ENCODE data around the gene VPS13A.

Gene VPS13A

DNA sequence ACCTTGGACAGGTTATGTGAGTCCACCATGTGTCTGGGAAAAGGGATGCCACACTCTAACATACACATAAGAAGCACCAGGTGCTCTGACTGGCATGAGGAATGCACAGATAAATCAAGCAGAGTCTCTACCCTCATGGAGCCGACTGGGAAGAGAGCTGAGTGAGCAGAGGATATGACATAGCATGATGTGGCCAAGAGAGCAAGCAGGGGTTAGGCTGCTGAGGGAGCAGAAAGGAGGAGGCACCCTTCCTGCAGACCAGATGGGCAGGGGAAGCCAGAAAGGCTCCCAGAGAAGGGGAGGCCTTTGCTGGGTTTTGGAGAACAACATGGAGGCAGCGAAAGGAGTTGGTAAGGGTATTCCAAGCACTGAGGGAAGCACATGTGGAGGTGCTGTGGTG is 247.7 kb downstream of the VPS13A start:
- TF ChIP-seq, protein P1, sequence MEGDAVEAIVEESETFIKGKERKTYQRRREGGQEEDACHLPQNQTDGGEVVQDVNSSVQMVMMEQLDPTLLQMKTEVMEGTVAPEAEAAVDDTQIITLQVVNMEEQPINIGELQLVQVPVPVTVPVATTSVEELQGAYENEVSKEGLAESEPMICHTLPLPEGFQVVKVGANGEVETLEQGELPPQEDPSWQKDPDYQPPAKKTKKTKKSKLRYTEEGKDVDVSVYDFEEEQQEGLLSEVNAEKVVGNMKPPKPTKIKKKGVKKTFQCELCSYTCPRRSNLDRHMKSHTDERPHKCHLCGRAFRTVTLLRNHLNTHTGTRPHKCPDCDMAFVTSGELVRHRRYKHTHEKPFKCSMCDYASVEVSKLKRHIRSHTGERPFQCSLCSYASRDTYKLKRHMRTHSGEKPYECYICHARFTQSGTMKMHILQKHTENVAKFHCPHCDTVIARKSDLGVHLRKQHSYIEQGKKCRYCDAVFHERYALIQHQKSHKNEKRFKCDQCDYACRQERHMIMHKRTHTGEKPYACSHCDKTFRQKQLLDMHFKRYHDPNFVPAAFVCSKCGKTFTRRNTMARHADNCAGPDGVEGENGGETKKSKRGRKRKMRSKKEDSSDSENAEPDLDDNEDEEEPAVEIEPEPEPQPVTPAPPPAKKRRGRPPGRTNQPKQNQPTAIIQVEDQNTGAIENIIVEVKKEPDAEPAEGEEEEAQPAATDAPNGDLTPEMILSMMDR (IDR thresholded peaks at IDR 0.05; ENCODE audit: insufficient read depth, low read length, poor library complexity, severe bottlenecking) = no peak
- DNase-seq (ENCODE audit: extremely low read depth, insufficient read length) = no peak
- Histone ChIP-seq H3K27me3 (replicated peaks; ENCODE audit: control insufficient read depth, insufficient read depth, low read length) (no peaks in the 10 kb centered on the region), H3K36me3 (ENCODE audit: control insufficient read depth, insufficient read depth, low read length) (no peaks in the 10 kb centered on the region), H3K4me3 (replicated peaks; ENCODE audit: low read depth, low read length) (no peak overlapping the region)

- Histone ChIP-seq H3K36me3 (ENCODE audit: control insufficient read depth, insufficient read depth, low read length) (no peaks in the 10 kb centered on the region), H3K27me3 (replicated peaks; ENCODE audit: control insufficient read depth, insufficient read depth, low read length) (no peaks in the 10 kb centered on the region), H3K4me3 (replicated peaks; ENCODE audit: low read depth, low read length) (no peak overlapping the region)
- TF ChIP-seq, protein P1 (IDR thresholded peaks at IDR 0.05; ENCODE audit: insufficient read depth, low read length, poor library complexity, severe bottlenecking) = no peak
- no peak for DNase-seq (ENCODE audit: extremely low read depth, insufficient read length)
Observed at GRCh38 chr9:77426712-77427111, 249.4 kb downstream of the VPS13A start.

DNA sequence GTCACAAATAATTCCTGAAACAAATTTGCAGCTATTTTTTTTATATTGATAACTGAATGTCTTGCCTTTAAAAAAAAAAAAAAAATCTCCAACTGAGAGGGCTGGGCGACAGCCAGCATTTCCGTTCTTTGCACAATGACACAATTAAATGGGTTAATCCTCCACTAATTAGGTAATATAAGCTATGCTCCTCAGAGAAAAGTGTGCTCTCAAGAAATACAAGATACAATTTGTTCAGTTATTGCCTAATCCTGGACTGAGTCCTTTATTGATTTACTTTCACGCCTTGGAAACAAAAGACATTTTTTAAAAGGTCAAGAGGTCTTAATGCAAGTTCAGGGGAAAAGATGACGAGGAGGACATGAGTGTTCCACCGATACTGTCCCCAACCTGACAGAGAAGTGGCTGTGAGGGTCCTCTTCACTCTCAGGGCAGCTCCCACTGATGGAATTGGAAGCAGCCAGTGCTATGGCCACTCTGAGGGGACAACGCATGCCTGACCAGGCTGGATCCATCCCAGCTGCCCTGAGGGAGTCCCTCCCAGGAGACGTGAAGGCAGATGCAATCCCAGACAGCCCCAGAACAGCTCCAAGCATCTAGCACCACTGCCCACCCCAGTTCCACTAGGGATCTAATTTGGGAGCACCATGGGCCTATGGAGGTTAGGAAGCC is 250.1 kb downstream of the VPS13A start:
- TF ChIP-seq, protein P1 (IDR thresholded peaks at IDR 0.05; ENCODE audit: insufficient read depth, low read length, poor library complexity, severe bottlenecking) = no peak
- no peaks in the 10 kb centered on the region for H3K27me3 ChIP-seq (replicated peaks; ENCODE audit: control insufficient read depth, insufficient read depth, low read length)
- no peak for DNase-seq (ENCODE audit: extremely low read depth, insufficient read length)
- no peaks in the 10 kb centered on the region for H3K36me3 ChIP-seq (ENCODE audit: control insufficient read depth, insufficient read depth, low read length)
- H3K4me3 ChIP-seq (replicated peaks; ENCODE audit: low read depth, low read length) = no peak overlapping the region

- TF ChIP-seq, protein P1 (IDR thresholded peaks at IDR 0.05; ENCODE audit: insufficient read depth, low read length, poor library complexity, severe bottlenecking) = no peak
- Histone ChIP-seq H3K27me3 (replicated peaks; ENCODE audit: control insufficient read depth, insufficient read depth, low read length) (no peaks in the 10 kb centered on the region), H3K36me3 (ENCODE audit: control insufficient read depth, insufficient read depth, low read length) (no peaks in the 10 kb centered on the region), H3K4me3 (replicated peaks; ENCODE audit: low read depth, low read length) (no peak overlapping the region)
- no peak for DNase-seq (ENCODE audit: extremely low read depth, insufficient read length)
Observed at GRCh38 chr9:77429928-77430327, 252.6 kb downstream of the VPS13A start.

- Histone ChIP-seq H3K36me3 (ENCODE audit: control insufficient read depth, insufficient read depth, low read length) (no peaks in the 10 kb centered on the region), H3K27me3 (replicated peaks; ENCODE audit: control insufficient read depth, insufficient read depth, low read length) (no peaks in the 10 kb centered on the region), H3K4me3 (replicated peaks; ENCODE audit: low read depth, low read length) (no peak overlapping the region)
- no peak for DNase-seq (ENCODE audit: extremely low read depth, insufficient read length)
- TF ChIP-seq, protein P1 (IDR thresholded peaks at IDR 0.05; ENCODE audit: insufficient read depth, low read length, poor library complexity, severe bottlenecking) = no peak
Observed at GRCh38 chr9:77432053-77432452, 254.7 kb downstream of the VPS13A start.
